ENCODE measurements around the gene FAR1.
A peak's percentile ranks its signal among the peaks of the same experiment; 100 is the strongest.

The FAR1 gene

DNA sequence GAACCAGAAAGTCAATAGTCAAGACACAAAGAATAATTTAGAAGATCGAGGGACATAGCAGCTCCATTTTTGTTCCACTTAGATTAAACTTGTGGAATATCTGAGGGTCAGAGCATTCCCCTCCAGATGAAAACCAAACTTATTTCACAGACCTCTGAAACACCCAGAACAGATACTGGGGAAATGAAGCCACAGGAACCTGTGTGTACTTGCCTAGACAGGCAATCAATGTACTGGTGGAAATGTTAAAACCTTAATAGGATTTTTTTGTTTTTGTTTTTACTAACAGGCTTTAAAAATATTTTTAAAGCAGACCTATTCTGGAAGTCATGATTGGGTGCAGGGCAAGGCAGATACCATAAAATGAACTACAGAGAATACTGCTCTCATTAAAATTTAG is 4.1 kb upstream of the FAR1 start:
- Histone ChIP-seq H2BK15ac (ENCODE audit: low read depth, poor library complexity, severe bottlenecking) (no peak overlapping the region), H2AK5ac (ENCODE audit: low read length, severe bottlenecking) (no peak overlapping the region), H3K4me1 (ENCODE audit: control insufficient read depth, insufficient read depth, low read depth, low read length) (no peaks in the 10 kb centered on the region), H2BK12ac (ENCODE audit: low read length in 2 of 2) (no peak overlapping the region), H3K36me3 (ENCODE audit: control insufficient read depth in 1 of 2, insufficient read depth in 2 of 2, low read depth in 1 of 2, low read length in 2 of 2) (no peaks in the 10 kb centered on the region), H3K27ac (ENCODE audit: low read length, poor library complexity, severe bottlenecking) (no peak overlapping the region), H3K4me3 (ENCODE audit: insufficient read depth in 1 of 2, low read depth in 1 of 2, low read length in 2 of 2) (no peak overlapping the region), H3K23ac (ENCODE audit: low read length in 2 of 2) (no peak overlapping the region), H3K4me2 (ENCODE audit: low read length, poor library complexity, severe bottlenecking) (no peak overlapping the region), H3K18ac (ENCODE audit: low read depth in 1 of 2, low read length in 2 of 2) (no peak overlapping the region), H2BK5ac (ENCODE audit: low read depth, low read length, poor library complexity, severe bottlenecking) (no peak overlapping the region), H3K9me3 (ENCODE audit: control insufficient read depth, low read length) (peaks cover 4% of the 10 kb centered on the region), H3K27me3 (ENCODE audit: control insufficient read depth in 1 of 2, insufficient read depth in 1 of 2, low read length in 2 of 2) (no peaks in the 10 kb centered on the region), H2BK120ac (ENCODE audit: low read depth, low read length) (no peak overlapping the region), H3K79me1 (replicated peaks; ENCODE audit: low read length, poor library complexity, severe bottlenecking) (no peaks in the 10 kb centered on the region), H3K9ac (ENCODE audit: low read length) (no peak overlapping the region), H3K4ac (ENCODE audit: low read depth in 1 of 2, low read length in 2 of 2) (no peak overlapping the region), H4K8ac (ENCODE audit: low read length) (no peak overlapping the region), H4K91ac (ENCODE audit: low read length) (no peak overlapping the region), H2AFZ (ENCODE audit: low read depth, low read length) (no peak overlapping the region), H3K14ac (ENCODE audit: low read length in 2 of 2) (no peak overlapping the region)
- 100% methylated on average over 1 of the region's 1 CpG for WGBS
- no peak for DNase-seq

DNA sequence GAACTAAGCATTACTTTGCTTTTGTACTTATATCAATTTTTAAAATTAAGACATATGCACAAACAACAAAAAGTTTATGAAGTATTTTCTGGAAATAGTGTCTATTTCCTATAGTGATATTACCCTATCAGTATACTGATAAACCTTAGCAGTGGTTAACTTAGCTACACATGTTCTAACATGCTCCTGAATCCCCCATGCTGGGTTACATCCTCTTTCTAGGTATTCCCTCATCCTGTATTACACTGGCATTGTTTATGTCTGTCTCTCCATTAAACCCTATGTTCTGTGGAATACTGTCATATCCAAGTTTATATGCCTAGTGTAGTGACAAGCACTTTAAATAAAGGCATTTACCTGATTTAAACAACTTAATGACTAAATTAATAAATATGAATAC is 1.8 kb upstream of the FAR1 start:
- Histone ChIP-seq H3K79me1 (replicated peaks; ENCODE audit: low read length, poor library complexity, severe bottlenecking) (no peaks in the 10 kb centered on the region), H2BK15ac (ENCODE audit: low read depth, poor library complexity, severe bottlenecking) (no peak overlapping the region), H3K9ac (ENCODE audit: low read length) (no peak overlapping the region), H3K18ac (ENCODE audit: low read depth in 1 of 2, low read length in 2 of 2) (no peak overlapping the region), H3K14ac (ENCODE audit: low read length in 2 of 2) (no peak overlapping the region), H3K9me3 (ENCODE audit: control insufficient read depth, low read length) (no peaks in the 10 kb centered on the region), H3K27me3 (ENCODE audit: control insufficient read depth in 1 of 2, insufficient read depth in 1 of 2, low read length in 2 of 2) (no peaks in the 10 kb centered on the region), H4K8ac (ENCODE audit: low read length) (no peak overlapping the region), H3K23ac (ENCODE audit: low read length in 2 of 2) (no peak overlapping the region), H2AK5ac (ENCODE audit: low read length, severe bottlenecking) (no peak overlapping the region), H3K4me1 (ENCODE audit: control insufficient read depth, insufficient read depth, low read depth, low read length) (peaks cover 7% of the 10 kb centered on the region), H2AFZ (ENCODE audit: low read depth, low read length) (no peak overlapping the region), H2BK12ac (ENCODE audit: low read length in 2 of 2) (no peak overlapping the region), H2BK5ac (ENCODE audit: low read depth, low read length, poor library complexity, severe bottlenecking) (no peak overlapping the region), H4K91ac (ENCODE audit: low read length) (no peak overlapping the region), H3K36me3 (ENCODE audit: control insufficient read depth in 1 of 2, insufficient read depth in 2 of 2, low read depth in 1 of 2, low read length in 2 of 2) (no peaks in the 10 kb centered on the region), H3K27ac (ENCODE audit: low read length, poor library complexity, severe bottlenecking) (no peak overlapping the region), H3K4me2 (ENCODE audit: low read length, poor library complexity, severe bottlenecking) (no peak overlapping the region), H3K4ac (ENCODE audit: low read depth in 1 of 2, low read length in 2 of 2) (no peak overlapping the region), H3K4me3 (ENCODE audit: insufficient read depth in 1 of 2, low read depth in 1 of 2, low read length in 2 of 2) (no peak overlapping the region), H2BK120ac (ENCODE audit: low read depth, low read length) (no peak overlapping the region)
- DNase-seq, result no peak

DNA sequence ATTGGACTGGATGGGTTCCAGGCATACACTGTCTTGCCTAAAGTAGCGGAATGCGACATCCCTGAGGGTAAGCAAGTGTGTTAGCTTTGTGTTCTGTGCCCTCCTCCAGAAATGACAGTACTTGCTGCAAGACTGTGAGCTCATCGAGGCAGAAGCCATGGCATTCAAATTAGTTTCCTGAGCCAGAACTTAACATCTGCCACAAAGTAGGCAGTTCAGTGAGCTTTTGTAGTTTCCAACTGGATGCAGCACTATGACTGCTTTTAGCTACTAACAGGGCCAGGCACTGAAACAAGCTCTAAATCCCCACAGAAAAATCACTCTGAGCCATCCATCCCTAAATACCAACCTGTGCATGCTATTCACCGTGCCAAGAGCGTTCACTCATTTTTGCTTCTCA is 1.2 kb upstream of the FAR1 start:
- 74% methylated on average over 5 of the region's 5 CpGs for WGBS
- H3K9me3 ChIP-seq (ENCODE audit: control insufficient read depth, low read length), result no peaks in the 10 kb centered on the region

DNA sequence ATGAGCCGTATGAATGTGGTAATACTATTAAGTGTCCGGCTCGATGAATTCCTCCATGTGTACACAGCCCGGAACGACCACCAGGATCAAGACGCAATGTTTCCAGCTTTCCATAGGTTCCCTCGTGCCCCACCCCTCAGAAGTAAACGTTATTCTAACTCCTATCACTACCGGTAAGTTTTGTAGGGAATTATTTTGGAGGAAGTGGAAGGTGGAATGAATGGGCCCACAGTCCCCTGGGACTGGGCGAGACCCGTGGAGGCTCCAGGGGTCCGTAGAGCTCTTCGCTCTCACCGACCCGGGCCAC is 720 bp upstream of the FAR1 start:
- Histone ChIP-seq H2BK5ac (ENCODE audit: low read depth, low read length, poor library complexity, severe bottlenecking) (peak overlapping the region; percentile 3), H3K79me1 (replicated peaks; ENCODE audit: low read length, poor library complexity, severe bottlenecking) (no peaks in the 10 kb centered on the region), H4K91ac (ENCODE audit: low read length) (peak overlapping the region; percentile 87), H3K9me3 (ENCODE audit: control insufficient read depth, low read length) (no peaks in the 10 kb centered on the region), H4K8ac (ENCODE audit: low read length) (peak overlapping the region; percentile 93), H3K36me3 (ENCODE audit: control insufficient read depth in 1 of 2, insufficient read depth in 2 of 2, low read depth in 1 of 2, low read length in 2 of 2) (no peaks in the 10 kb centered on the region), H2BK12ac (ENCODE audit: low read length in 2 of 2) (peak overlapping the region in 1 of 2 experiments; percentile 54), H3K27ac (ENCODE audit: low read length, poor library complexity, severe bottlenecking) (no peak overlapping the region), H3K4ac (ENCODE audit: low read depth in 1 of 2, low read length in 2 of 2) (peak overlapping the region; percentile 71 to 91), H3K14ac (ENCODE audit: low read length in 2 of 2) (peak overlapping the region in 1 of 2 experiments; percentile 61), H2AFZ (ENCODE audit: low read depth, low read length) (peak overlapping the region; percentile 79), H3K4me1 (ENCODE audit: control insufficient read depth, insufficient read depth, low read depth, low read length) (peaks cover 7% of the 10 kb centered on the region), H3K23ac (ENCODE audit: low read length in 2 of 2) (no peak overlapping the region), H3K4me2 (ENCODE audit: low read length, poor library complexity, severe bottlenecking) (peak overlapping the region; percentile 83), H3K18ac (ENCODE audit: low read depth in 1 of 2, low read length in 2 of 2) (peak overlapping the region; percentile 92), H2AK5ac (ENCODE audit: low read length, severe bottlenecking) (no peak overlapping the region), H2BK15ac (ENCODE audit: low read depth, poor library complexity, severe bottlenecking) (no peak overlapping the region), H3K4me3 (ENCODE audit: insufficient read depth in 1 of 2, low read depth in 1 of 2, low read length in 2 of 2) (peak overlapping the region; percentile 81 to 84), H2BK120ac (ENCODE audit: low read depth, low read length) (peak overlapping the region; percentile 77), H3K27me3 (ENCODE audit: control insufficient read depth in 1 of 2, insufficient read depth in 1 of 2, low read length in 2 of 2) (no peaks in the 10 kb centered on the region), H3K9ac (ENCODE audit: low read length) (peak overlapping the region; percentile 91)
- DNase-seq, result no peak
- 19% methylated on average over 10 of the region's 15 CpGs for WGBS

More for the DNA sequence above, 1.2 kb upstream of the FAR1 start:
- no peak overlapping the region for H3K18ac ChIP-seq (ENCODE audit: low read depth in 1 of 2, low read length in 2 of 2)
- no peaks in the 10 kb centered on the region for H3K36me3 ChIP-seq (ENCODE audit: control insufficient read depth in 1 of 2, insufficient read depth in 2 of 2, low read depth in 1 of 2, low read length in 2 of 2)
- no peaks in the 10 kb centered on the region for H3K27me3 ChIP-seq (ENCODE audit: control insufficient read depth in 1 of 2, insufficient read depth in 1 of 2, low read length in 2 of 2)
- H4K91ac ChIP-seq (ENCODE audit: low read length), result no peak overlapping the region
- peak overlapping the region in 1 of 2 experiments; percentile 84 for H3K4me3 ChIP-seq (ENCODE audit: insufficient read depth in 1 of 2, low read depth in 1 of 2, low read length in 2 of 2)
- H2AFZ ChIP-seq (ENCODE audit: low read depth, low read length), result peak overlapping the region; percentile 2
- no peak overlapping the region for H2BK5ac ChIP-seq (ENCODE audit: low read depth, low read length, poor library complexity, severe bottlenecking)
- H2BK120ac ChIP-seq (ENCODE audit: low read depth, low read length), result no peak overlapping the region
- H3K9ac ChIP-seq (ENCODE audit: low read length), result peak overlapping the region; percentile 91
- H3K23ac ChIP-seq (ENCODE audit: low read length in 2 of 2), result no peak overlapping the region
- H3K4me2 ChIP-seq (ENCODE audit: low read length, poor library complexity, severe bottlenecking), result peak overlapping the region; percentile 19
- H2BK12ac ChIP-seq (ENCODE audit: low read length in 2 of 2), result no peak overlapping the region
- no peak overlapping the region for H2AK5ac ChIP-seq (ENCODE audit: low read length, severe bottlenecking)
- H3K4me1 ChIP-seq (ENCODE audit: control insufficient read depth, insufficient read depth, low read depth, low read length), result peaks cover 7% of the 10 kb centered on the region
- no peak overlapping the region for H3K27ac ChIP-seq (ENCODE audit: low read length, poor library complexity, severe bottlenecking)
- no peak for DNase-seq
- H2BK15ac ChIP-seq (ENCODE audit: low read depth, poor library complexity, severe bottlenecking), result no peak overlapping the region
- H3K4ac ChIP-seq (ENCODE audit: low read depth in 1 of 2, low read length in 2 of 2), result no peak overlapping the region
- H3K14ac ChIP-seq (ENCODE audit: low read length in 2 of 2), result no peak overlapping the region
- H3K79me1 ChIP-seq (replicated peaks; ENCODE audit: low read length, poor library complexity, severe bottlenecking), result no peaks in the 10 kb centered on the region
- no peak overlapping the region for H4K8ac ChIP-seq (ENCODE audit: low read length)

All from mesenchymal stem cell (in vitro differentiated cells and primary cell).